Measurements from ENCODE around the gene LSM2.
"Not testable (repeated sequence)": the region's sequence is repeated elsewhere in the genome, so short reads cannot be mapped to it uniquely, and the experiment has no call there.

Gene LSM2

DNA sequence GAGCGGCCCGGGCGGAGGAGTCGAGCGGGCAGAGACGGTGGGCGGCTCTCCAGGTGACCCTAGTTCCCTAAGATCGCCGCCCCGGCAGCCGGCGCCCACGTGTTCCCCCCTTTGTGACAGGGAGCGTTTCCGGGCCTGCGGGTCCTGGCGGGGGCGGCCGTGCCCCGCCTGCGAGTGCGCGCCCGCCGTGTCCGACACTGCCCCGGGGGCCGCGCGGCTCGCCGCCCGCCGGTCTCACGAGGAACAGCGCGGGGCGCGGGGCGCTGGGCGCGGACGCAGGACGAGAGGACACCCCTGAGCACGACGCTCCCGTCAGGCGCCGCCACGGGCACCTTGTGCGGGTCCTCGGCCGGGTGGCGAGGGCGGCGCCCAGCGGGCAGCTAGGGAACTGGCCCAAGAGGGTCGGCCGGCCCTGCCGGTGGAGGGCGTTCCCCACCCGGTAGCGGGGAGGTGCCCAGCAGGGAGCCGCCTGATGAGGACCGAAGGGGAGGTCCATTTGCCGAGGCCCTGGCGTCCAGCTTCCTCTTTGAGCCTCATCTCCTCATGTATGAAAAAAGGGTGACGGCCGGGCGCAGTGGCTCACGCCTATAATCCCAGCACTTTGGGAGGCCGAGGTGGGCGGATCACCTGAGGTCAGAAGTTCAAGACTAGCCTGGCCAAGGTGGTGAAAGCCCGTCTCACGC is 11.0 kb downstream of the LSM2 start, which contains the start of gene VARS1:
VARS1 (minus strand) TSS at position 137 of the 683 bp plus-strand sequence. CDS start 535 bp downstream, outside the sequence.
- DNase-seq, result peak; percentile 60

DNA sequence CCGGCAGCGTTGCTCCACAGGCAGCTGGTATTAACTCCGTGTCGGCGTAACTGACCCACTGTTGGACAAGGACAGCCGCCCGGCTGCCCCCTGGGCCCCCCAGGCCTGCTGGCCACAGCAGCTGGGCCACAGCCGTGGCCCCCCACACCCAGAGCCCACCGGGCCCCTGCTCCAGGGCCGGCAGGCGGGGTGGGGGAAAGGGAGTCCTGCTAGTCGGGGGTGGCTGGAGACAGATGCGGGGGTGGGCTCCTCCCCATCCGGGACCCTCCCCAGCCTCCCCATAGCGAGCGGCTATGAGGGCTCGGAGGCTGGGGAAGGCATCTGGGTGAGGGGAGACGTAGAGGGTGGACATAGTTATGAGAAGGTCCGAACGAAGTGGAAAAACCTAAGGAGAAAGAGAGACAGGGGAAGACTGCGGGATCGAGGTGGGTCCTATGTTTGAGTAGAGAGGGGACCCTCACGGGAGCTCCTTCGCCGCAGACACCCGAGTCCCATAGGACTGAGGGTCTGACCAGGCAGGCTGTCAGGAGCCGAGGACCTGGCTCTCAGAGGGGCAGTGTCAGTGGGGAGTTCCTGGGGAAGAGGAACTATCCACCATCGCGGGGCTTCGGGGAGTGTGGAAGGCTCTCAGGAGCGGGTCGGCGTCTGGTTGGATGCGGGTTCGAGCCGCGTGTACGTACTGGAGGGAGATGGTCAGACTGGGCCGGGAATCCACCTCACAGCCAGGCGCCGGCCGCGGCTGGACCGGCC is 11.7 kb downstream of the LSM2 start:
- no peak for DNase-seq

- no peak for DNase-seq
Measured at GRCh38 chr6:31794294-31794865, 12.4 kb downstream of the LSM2 start.

- DNase-seq, result not testable (repeated sequence)
Measured at GRCh38 chr6:31793927-31794245, 12.9 kb downstream of the LSM2 start.

DNA sequence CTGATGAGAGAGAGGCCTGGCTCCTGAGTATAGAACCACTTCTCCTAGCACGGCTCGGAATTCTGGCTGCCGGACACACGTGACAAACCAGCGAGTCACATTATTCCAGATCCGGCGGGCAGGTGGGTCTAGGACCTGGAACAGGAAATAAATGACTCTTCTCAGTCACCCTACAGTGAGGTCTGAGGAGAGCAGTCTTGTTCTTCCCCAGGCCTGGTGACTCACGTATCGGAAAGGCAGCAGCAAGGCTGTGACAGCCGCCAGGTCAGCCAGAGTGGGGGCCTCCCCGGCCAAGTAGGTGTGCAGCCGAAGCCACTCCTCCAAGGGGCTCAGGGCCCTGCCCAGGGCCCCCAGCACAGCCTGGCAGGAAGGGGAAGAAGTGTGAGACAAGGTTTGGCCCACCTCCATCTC is 14.0 kb downstream of the LSM2 start:
- DNase-seq, result no peak

DNA sequence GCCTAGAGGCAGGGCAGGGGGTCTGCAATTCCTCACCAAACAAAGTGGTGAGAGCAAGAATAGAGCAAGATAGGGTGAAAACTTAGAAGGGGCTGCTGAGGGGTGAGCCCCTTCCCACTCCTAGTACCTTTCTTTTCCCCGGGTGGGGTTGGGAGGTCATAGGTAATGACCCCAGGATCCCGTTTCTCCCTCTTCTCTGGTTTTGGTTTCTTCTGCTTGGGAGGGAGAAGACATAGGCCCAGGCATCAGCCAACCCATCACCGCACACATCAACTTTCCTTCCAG is 14.7 kb downstream of the LSM2 start:
- no peak for DNase-seq

GRCh38 chr6:31791324-31792089 is 15.3 kb downstream of the LSM2 start:
- DNase-seq, result no peak

DNA sequence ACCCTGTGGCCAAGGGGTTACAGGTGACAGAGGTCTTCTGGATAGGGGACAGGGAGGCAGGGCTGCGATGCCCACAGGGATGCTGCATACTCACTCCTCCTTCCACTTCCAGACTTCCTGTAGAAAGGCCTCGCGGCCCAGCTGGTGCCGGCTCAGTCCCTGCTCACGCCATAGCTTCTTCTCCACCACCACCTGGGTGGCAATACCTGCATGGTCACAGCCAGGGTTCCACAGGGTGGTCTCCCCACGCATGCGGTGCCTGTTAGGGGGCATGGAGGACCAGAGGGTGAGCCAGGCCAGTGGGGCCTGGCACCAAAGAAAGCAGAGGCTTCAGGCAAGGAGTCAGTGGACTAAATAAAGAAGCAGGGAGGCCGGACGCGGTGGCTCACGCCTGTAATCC is 21.3 kb downstream of the LSM2 start:
- DNase-seq, result no peak

DNA sequence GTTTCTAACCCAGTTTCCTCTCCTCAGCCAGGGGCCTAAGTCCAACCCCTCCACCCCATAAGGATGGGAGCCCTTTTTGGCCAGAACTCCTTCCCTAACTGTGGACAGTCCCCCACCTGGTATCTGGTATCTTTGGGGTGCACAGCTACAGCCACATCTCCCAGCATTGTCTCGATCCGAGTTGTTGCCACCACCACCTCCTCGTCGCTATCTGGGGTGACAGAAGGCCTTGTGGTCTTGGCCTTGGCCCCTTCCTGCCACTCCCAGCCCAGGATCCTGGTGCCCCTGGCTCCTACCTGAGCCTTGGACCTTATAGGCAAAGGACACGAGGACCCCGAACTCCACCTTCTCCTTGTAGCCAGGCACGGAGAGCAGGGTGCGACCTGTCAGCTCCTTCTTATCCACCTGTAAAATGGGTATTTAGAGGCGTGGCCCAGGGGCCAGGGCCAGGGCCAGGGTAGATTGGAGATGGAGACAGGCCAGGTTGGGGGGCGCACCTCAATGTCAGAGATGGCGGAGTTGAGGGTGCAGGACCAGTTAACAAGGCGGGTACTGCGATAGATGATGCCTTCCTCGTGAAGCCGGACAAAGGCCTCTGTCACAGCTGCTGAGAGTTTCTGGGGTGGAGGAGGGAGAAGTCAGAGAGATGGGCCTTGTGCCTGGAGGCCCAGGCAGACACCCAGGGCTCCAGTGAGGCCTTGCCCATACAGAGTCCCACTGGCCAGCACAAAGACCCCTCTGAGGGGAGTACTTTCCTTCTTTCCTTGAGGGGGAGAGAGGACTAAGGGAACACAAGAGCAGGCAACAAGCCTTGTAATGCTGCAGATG is 22.5 kb downstream of the LSM2 start:
- no peak for DNase-seq

GRCh38 chr6:31782126-31782855 is 24.5 kb downstream of the LSM2 start:
- DNase-seq, result no peak

DNA sequence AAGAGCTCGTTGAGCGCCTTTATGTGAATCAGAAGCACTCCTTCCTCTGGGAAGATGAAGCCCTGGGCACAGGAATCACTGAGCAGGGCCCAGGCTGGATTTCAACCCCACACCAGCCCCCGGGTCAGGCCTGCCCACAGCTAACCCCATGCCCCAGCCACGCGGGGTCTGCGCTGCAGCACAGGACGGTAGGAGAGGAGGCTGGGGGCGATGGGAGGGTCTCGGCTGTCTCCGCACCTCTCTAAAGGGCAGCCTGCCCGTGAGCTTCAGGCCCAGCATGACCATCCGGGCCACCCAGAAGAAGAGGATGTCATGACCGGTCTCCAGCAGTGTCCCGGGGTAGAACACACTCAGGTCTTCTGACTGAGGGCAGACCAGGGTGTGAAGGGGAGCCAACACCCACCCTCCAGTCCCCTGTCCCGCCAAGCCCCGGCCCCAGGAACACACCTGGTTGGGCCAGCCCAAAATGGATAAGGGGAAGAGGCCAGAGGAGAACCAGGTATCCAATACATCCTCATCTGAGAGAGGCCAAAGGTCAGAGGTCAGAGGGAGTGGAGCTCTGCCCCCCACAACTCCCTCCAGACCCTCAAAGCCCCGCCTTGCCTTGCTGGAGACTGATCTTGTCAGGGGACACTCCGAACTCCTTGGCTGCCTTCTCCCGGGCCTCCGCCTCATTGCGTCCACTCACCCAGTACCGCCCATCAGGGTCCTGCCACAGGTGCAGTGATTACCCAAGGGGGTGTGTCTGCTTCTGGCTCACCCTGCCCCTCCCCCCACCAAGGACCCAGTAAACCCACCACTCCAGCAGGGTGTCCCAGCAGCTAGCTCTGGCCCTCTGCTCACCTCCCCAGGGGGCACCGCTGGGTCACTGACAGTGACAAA is 25.3 kb downstream of the LSM2 start:
- no peak for DNase-seq

DNA sequence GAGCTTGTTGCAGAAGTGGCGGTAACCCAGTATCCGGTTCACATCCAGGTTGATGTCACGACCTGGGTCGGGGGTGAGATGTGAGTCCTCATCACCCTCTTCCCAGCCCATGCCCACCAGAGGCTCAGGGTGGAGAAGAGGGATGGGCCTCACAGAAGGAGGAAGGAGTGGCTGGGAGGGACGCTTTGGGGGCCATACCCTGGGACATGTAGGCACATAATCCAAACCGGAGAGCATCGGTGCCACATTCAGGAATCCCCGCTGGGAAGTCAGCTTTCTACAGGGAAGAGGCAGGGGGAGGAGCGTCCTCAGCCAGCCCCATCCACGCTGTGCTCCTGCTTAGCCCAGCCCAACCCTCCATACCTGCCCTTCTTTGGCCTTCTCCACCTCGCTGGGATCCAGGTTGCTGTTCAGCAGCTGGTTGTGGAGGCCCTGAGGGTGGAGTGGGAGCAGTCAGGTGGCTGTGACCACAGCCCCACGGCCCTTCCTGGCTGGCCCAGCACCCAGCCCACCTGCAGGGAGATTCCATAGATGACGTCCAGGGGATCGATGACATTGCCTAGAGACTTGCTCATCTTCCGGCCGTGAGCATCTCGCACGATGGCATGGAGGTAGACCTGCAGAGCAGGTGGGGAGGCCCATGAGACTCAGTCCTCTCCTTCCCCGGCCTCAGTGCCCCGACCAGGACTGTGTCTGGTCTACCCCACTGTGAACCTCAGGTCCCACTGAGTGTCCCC is 26.1 kb downstream of the LSM2 start:
- DNase-seq, result no peak

GRCh38 chr6:31779908-31780307 is 26.9 kb downstream of the LSM2 start:
- no peak for DNase-seq

DNA sequence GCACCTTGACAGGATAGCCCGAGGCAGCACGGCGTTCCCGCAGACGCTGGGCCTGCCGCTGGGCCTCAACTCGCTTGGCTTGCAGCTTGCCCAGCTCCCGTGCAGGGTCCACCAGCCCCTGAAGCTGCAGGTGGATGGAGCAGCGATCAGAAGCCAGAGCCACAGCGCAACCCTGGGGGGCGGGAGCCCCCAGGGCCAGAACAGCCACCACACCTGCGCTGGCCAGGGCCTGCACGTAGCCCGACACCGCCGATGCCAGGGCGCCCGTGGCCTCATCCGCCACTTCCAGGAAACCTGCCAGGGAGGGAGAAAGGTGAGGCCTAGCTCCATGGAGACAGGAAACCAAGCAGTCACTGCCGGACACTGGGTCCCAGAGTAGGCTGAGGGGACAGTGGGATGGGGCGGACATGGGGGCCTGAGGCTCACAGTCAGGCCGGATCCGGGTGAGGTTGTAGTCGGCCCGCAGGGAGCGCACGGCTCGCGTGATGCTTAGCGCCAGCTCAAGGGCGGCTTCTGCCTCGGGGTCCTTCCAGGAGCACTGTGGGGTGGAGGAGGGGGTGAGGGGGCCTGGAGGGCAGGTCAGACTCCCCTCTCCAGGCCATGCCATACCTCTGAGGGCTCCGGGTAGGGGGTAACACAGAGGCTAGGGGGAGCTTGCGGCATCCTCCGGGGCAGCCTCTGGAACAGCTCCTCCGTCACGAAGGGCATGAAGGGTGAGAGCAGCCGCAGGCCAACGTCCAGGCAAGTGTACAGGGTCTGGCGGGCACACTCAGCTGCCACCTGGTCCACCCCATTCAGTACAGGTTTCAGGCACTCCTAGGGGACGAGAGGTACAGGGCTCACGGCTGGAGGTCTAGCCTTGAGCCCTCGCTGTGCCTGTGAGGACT is 27.5 kb downstream of the LSM2 start:
- DNase-seq, result no peak

DNA sequence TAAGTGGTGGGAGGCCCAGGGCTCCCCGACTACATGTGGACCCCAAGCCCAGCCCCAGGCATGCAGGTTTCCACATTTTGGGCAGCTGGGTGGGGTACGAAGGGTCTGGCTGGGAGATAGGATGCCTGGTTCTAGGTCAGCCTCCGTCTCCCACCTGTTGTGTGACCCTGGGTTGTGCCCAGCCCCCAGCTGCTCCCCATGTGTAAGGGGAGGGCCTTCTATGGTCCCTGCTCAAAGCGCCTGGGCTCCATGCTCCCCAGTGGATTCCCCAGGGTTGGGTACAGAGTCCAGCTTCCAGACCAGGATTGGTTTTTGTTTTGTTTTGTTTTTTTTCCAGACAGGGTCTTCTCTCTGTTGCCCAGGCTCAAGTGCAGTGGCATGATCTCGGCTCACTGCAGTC is 28.6 kb downstream of the LSM2 start:
- no peak for DNase-seq

- no peak for DNase-seq
Measured at GRCh38 chr6:31777667-31778050, 29.1 kb downstream of the LSM2 start.

- no peak for DNase-seq
Measured at GRCh38 chr6:31776989-31777666, 29.6 kb downstream of the LSM2 start, which contains the start of gene VWA7. Gene VWA7, minus strand, starts transcription at chr6:31777328. Its CDS starts 549 bp downstream, at chr6:31776779.

DNA sequence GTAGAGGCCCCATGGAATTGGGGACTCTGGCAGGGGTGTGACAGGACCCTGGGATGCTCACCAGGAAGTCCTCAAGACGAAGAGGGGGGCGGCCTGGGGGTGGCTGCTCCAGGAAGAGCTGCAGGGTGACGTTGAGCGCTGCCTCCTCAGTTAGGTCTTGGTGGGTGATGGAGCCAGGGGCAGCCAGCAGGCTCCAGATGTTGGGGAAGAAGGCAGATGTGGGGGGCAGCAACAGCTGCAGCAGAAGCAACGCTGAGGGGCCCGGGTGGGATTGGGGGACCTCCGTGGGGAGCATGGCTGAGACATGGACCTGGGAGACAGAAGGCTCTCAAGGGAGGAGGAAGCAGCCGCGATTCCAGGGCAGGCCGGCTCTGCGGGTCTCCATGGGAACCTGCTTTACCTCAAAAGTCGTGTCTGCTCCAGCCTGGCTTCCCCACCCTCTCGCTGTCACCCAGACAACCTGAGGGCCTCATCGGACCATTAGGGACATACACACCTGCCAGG is 30.2 kb downstream of the LSM2 start:
- DNase-seq, result no peak

All from NCI-H2081 treated with DMSO at 0.1 percent for 48 hours (cell line).